ENCODE data around the gene CRYGS.
"Not testable (repeated sequence)": the region's sequence is repeated elsewhere in the genome, so short reads cannot be mapped to it uniquely, and the experiment has no call there.

CRYGS gene

GRCh38 chr3:186552408-186553031, 8.3 kb upstream of the CRYGS start:
- DNase-seq, result no peak

GRCh38 chr3:186551387-186551786, 7.2 kb upstream of the CRYGS start:
- DNase-seq, result no peak

DNA sequence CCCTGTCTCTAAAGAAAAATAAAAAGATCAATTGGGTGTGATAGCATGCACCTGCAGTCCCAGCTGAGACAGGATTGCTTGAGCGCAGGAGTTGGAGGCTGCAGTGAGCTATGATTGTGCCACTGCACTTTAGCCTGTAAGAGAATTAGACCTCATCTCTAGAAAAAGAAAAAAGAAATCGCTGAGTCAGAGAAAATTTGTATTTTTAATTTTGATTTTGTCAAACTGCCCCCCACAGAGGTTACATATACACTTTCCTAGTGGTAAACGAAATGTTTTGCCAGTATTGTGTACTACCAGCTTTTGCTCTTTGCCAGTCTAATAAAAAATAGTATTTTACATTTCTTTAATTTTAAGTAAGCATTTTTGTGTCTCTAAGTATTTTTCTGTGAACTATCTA, 5.3 kb upstream of the CRYGS start:
- no peak for DNase-seq

GRCh38 chr3:186540835-186541226, 3.3 kb downstream of the CRYGS start:
- no peak for DNase-seq

- DNase-seq, result peak; percentile 90
Measured at GRCh38 chr3:186540221-186540834, 3.9 kb downstream of the CRYGS start.

DNA sequence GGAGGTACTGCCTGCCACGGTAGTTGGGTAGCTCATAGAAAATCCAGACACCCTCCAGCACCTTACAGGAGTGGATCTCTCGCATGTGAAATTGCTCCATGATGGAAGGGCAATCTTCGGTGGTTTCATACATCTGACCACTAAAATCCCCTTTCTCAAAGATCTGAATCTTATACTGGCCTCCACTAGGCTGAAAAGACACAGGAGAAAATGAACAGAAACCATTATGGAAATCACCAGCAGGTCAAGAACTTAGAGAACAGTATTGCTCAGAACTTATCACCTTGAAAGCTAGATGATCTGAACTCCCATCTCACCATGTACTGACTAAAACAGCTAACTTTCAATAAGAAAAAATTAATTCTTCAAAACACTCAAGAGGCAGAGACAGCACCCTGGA, 5.4 kb downstream of the CRYGS start:
- peak; percentile 18 for DNase-seq

DNA sequence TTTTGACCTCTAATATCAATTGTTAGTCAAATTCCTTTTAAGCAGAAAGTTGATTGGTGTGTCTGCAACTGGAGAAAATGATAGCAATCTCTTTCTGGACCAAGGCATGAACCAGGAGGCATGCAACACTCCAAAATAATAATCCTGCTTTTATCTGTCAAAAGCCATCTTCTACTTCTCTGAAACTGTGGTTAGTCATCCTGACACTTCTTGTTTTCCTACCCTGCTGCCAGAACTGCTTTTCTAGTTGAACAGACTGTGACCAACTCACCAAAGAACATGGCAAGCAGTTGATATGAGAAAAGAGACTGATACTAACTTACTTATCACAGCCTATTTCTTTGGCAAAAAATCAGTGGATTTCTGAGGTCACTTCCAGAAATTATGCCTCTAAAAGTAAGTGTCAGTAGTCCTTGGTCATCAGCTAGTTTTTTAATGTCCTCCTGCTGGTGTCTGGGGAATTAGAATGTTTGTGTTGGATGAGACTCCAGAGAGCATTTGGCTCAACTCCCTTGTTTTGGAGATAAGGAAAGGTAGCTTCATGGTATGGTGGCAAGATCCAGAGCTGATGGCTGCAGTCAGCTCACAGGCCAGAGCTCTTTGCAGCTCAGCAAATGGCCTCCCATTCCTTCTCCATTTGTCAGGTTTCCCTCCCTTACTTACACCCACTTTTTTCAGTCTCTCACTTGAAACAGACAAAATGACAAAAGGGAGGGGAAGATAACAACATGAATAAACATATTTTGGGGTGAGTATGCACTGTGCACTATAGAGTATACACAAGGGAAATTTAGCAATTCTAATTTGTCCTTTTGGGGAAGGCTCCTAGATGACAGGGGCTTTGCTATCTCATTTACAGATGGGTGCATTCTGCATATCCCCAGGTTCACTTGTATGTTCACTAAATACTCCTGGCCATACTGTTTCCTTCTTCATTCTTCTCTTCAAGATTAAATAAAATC, 7.0 kb downstream of the CRYGS start:
- peak; percentile 71 for DNase-seq

GRCh38 chr3:186534113-186534669, 10.0 kb downstream of the CRYGS start:
- peak; percentile 83 for DNase-seq

DNA sequence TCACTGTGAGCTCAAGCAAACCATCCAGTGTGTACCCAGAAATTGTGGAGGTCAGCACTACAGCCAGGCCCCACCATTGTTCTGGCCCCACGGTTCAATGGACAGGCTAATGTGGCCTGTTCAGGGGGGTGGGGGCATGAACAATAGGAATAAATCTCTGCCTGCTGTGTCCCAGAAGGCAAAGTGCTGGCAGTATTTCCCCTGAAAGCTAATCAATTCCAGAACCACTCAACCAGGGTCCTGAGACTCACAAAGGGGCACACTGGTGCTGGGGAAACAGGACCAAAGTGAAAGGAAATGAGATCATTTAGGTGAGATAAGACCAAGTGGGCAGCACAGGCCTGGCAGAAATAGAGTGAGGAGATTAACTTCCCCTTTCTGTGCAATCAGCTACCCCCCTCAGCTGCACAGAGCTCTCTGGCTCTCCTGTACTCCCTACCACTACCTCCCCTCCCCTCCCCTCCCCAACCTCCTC, 11.5 kb downstream of the CRYGS start:
- DNase-seq, result peak; percentile 24

DNA sequence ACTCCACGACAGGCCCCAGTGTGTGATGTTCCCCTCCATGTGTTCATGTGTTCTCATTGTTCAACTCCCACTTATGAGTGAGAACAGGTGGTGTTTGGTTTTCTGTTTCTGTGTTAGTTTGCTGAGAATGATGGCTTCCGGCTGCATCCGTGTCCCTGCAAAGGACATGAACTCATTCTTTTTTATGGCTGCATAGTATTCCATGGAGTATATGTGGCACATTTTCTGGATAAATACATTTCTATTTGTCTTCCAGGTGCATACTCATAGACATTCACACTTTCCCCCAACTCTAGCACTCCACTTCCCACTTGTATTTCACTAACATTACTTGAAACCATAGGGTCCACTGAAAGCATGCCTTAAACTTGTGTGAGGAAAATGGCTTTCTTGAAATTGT, 12.5 kb downstream of the CRYGS start:
- DNase-seq, result not testable (repeated sequence)

DNA sequence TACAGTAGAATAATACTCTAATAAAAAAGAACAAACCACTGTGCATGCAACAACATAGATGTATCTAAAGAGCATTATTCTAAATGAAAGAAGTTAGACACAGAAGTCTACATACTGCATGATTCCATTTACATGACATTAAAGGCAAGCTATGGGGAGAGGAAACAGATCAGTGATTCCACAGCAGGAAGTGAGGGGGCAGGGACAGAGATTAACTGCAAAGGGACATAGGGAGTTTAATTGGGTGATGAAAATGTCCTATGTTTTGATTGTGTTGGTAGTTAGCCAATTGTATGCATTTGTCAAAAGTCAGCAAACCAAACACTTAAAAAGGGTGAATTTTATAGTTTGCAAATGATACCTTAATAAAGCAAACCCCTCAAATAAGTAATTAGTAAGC, 13.8 kb downstream of the CRYGS start:
- DNase-seq, result no peak

GRCh38 chr3:186529201-186529999, 14.8 kb downstream of the CRYGS start:
- DNase-seq, result no peak

DNA sequence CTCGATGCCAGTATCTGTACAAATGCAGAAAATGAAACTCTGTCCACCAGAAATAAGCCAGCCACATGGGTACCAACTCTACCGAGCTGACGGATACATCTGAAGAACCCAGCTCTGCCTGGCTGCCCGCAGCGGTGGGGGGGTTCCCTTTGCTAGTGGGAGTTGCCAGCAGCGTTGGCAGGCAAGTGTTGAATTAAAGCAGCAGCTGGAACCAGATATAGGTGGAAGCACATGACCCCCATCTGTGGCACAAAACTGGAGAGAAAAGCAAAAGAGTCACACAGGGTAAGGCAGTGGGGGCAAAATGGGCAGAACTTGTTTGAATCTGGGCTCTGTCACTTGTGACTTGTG, 17.9 kb downstream of the CRYGS start:
- DNase-seq, result no peak

GRCh38 chr3:186525369-186526255, 18.6 kb downstream of the CRYGS start:
- no peak for DNase-seq

DNA sequence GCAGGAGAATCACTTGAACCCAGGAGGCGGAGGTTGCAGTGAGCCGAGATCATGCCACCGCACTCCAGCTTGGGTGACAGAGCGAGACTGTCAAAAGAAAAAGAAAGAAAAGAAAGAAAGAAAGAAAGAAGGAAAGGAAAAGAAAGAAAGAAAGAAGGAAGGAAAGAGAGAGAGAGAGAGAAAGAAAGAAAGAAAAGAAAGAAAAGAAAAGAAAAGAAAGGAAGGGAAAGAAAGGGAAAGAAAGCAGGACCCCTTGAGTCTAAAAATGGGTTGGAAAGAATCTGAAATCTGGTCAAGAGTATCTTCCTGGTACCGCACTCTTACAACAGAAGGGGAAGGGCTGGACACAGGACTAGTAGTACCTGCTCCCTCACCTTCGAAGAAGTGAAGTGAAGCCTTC, 19.6 kb downstream of the CRYGS start:
- no peak for DNase-seq

- no peak for DNase-seq
Measured at GRCh38 chr3:186523434-186523833, 20.7 kb downstream of the CRYGS start.

DNA sequence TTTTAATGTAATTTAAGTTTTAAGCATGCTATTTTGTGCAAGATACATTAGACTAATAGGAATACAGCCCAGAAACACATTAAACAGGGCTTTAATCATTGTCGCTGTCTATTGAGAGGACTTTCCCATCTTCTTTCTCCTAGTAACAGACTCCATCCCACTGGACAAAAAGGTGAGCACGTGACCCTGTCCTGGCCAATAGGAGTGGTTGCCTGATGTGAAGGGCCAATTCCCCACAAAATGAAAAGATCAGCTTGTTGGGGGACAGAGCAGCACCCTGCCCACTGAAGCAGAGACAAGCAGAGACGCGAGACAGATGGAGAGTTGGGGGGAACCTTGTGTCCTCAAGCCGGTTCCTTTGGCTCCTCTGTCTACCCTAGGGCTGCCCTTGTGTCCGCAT, 21.2 kb downstream of the CRYGS start:
- DNase-seq, result no peak

DNA sequence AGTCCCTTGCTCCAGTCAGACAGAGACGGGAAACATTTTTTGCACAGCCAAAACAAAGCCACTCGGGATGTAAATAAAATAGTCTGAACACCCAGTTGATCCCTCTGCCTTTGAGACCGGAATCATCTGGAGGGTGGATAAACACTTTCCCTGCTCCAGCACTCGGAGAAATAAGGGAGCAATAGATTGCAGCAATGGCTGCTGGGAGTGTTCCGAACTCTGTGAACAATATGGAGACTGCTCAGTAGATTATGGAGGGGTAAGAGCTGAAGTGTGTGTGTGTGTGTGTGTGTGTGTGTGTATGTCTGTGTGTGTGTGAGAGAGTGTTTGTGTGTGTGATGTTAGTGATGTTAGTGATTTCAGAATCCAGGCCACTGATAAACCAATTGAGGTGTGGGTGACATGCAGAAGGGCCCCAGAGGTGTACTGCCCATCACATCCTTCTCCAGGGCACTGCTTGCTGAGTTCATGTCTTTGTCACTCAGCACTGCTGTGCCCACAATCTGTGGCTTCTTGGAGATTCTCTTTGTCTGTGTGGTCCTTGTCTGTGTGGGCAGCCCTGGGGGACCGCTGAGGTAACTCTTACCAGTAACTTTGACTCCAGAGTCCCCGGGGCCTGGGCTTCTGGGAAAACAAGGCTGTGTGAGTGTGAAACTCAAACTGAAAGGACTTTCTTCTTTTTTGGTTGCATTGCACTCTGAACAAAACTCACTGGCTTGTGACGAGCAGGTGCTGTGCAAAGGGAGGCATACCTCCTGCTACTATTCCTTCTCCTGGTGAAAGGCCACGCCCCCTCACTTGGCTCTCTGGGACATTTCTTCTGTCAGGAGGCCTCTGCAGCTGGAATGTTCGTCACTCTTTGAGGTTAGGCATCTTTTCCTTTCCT, 23.0 kb downstream of the CRYGS start:
- peak; percentile 88 for DNase-seq

DNA sequence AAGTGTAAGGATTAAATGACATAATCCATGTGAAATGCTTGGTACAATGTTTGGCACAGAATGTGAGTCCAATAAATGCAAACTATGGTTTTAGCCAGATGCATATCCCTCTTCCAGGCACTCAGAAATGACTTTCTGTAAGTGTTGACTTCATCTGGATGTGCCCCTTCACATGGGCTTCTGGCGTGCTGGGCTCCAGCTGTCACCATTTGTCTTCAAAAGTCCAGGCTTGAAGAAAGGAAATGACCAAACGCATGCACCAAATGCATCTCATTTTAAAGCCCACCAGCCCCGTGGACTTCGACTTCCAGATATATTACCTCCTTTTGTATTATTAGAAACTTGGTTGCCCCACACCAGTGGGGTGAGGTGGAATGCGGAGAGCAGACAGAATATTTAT, 23.7 kb downstream of the CRYGS start:
- no peak for DNase-seq

- peak; percentile 88 for DNase-seq
Measured at GRCh38 chr3:186519021-186519658, 25.0 kb downstream of the CRYGS start.

Data from activated CD4-positive, alpha-beta T cell treated with anti-CD3 and anti-CD28 coated beads, Interleukin-2, Interleukin-6, amounts not matched to agents 100 ng/mL and 50 ng/mL, durations not matched to agents 16 hours and 8 hours (primary cell).